CD8-positive, alpha-beta memory T cell (primary cell): Measurements from ENCODE around the gene CBFA2T2. TPM values are rescaled to one million over a fixed set of nuclear protein-coding genes. Genes with fewer than 3 reads are reported as not detected.

Experiments
- CTCF ChIA-PET: fragments of 350-600 bp; sonication (Branson Sonifier 250); formaldehyde crosslinking; loops from one replicate; lab custom pipeline; 2021; ENCODE audit warnings: antibody characterized with exemption; lab: Charles Lee
- POLR2A ChIA-PET: fragments of 350-600 bp; sonication (Branson Sonifier 250); formaldehyde crosslinking; loops from one replicate; lab custom pipeline; 2021; ENCODE audit warnings: antibody characterized with exemption; lab: Charles Lee
- DNase-seq, 5 donors: peaks; one replicate each; pipeline versions ENCODE4 v3.0.0 to v3.0.0-alpha.2; 2020 to 2022; ENCODE audit warnings: mixed read lengths in 1 of 5
- H3K27ac ChIP-seq: one replicate; pipeline ENCODE4 v1.7.0; 2013; ENCODE audit warnings: low read depth, mild to moderate bottlenecking, low read length, moderate library complexity
- H3K27me3 ChIP-seq: 2 replicates; pipeline ENCODE4 v1.7.0; 2013; ENCODE audit warnings: low read length, mild to moderate bottlenecking; ENCODE audit not compliant: insufficient read depth, poor library complexity, severe bottlenecking
- H3K36me3 ChIP-seq: 2 replicates; pipeline ENCODE4 v1.7.0; 2013; ENCODE audit warnings: mild to moderate bottlenecking, low read length, moderate library complexity; ENCODE audit not compliant: insufficient read depth
- H3K4me1 ChIP-seq: 2 replicates; pipeline ENCODE4 v1.7.0; 2013; ENCODE audit warnings: mild to moderate bottlenecking, low read length, moderate library complexity; ENCODE audit not compliant: insufficient read depth
- H3K4me3 ChIP-seq: 2 replicates; pipeline ENCODE4 v1.7.0; 2013; ENCODE audit warnings: mild to moderate bottlenecking, low read length
- H3K9me3 ChIP-seq: 2 replicates; pipeline ENCODE4 v1.7.0; 2013; ENCODE audit warnings: mild to moderate bottlenecking, low read length
- H3K27ac Mint-ChIP-seq, 8 donors: one replicate each; pipeline ENCODE4 v1.8.0; 2020 to 2021; ENCODE audit warnings: mixed read lengths in 8 of 8, mild to moderate bottlenecking in 6 of 8, inconsistent platforms in 3 of 8, moderate library complexity in 3 of 8
- H3K27me3 Mint-ChIP-seq, 2 donors: one replicate each; pipeline ENCODE4 v1.8.0; 2020 to 2021; ENCODE audit warnings: mixed read lengths in 2 of 2, mild to moderate bottlenecking in 1 of 2, moderate library complexity in 1 of 2
- H3K36me3 Mint-ChIP-seq, 3 donors: one replicate each; pipeline ENCODE4 v1.8.0; 2020 to 2021; ENCODE audit warnings: mixed read lengths in 3 of 3, inconsistent platforms in 1 of 3, mild to moderate bottlenecking in 1 of 3
- H3K4me1 Mint-ChIP-seq, 3 donors: one replicate each; pipeline ENCODE4 v1.8.0; 2020 to 2021; ENCODE audit warnings: mixed read lengths in 3 of 3, inconsistent platforms in 1 of 3, mild to moderate bottlenecking in 1 of 3
- H3K4me3 Mint-ChIP-seq, 7 donors: one replicate each; pipeline ENCODE4 v1.8.0; 2020 to 2021; ENCODE audit warnings: mixed read lengths in 7 of 7, mild to moderate bottlenecking in 6 of 7, moderate library complexity in 4 of 7, inconsistent platforms in 2 of 7
- H3K9me3 Mint-ChIP-seq, 5 donors: one replicate each; pipeline ENCODE4 v1.8.0; 2020 to 2022; ENCODE audit warnings: mixed read lengths in 5 of 5, mild to moderate bottlenecking in 3 of 5, moderate library complexity in 2 of 5, inconsistent platforms in 1 of 5
- polyA plus RNA-seq: library from polyadenylated mRNA; unstranded; fragments of 300-500 nt; fragmentation: Illumina TruSeq; gene quantifications from one replicate; pipeline ENCODE4 v1.2.3, GENCODE V29; 2021
- total RNA-seq, 2 experiments: library from RNA; stranded (reverse); gene quantifications; one replicate each; pipeline ENCODE4 v1.2.3, GENCODE V29; 2021

The CBFA2T2 gene
- total and polyA plus RNA-seq, 3 experiments from 2014 or later = 10.7 to 25.8 (median 11.9) TPM

GRCh38 chr20:33653900-33654596 lies 164.2 kb downstream of the CBFA2T2 start:
- no peaks in the 10 kb centered on the region for H3K36me3 ChIP-seq
- CTCF ChIA-PET = interaction anchor here (0.9 to 13.0 kb wide), 6 partner anchors 9 to 200 kb away, joined by 3 to 87 read pairs (median 6); partner anchors contain the start of genes ACTL10 and C20orf144
- DNase-seq = no peak
- H3K27me3 Mint-ChIP-seq = peaks cover 0 to 1% of the 10 kb centered on the region in 2 donors
- no peaks in the 10 kb centered on the region for H3K9me3 ChIP-seq
- H3K4me1 Mint-ChIP-seq = peaks cover 6 to 19% (median 12%) of the 10 kb centered on the region in 3 donors
- no peaks in the 10 kb centered on the region for H3K9me3 Mint-ChIP-seq
- H3K36me3 Mint-ChIP-seq = peaks cover 0 to 3% (median 0%) of the 10 kb centered on the region in 3 donors
- no peak overlapping the region for H3K4me3 Mint-ChIP-seq
- no peak overlapping the region for H3K4me3 ChIP-seq
- no peak overlapping the region for H3K27ac Mint-ChIP-seq
- no peak overlapping the region for H3K27ac ChIP-seq
- H3K4me1 ChIP-seq = no peaks in the 10 kb centered on the region
- no peaks in the 10 kb centered on the region for H3K27me3 ChIP-seq
- POLR2A ChIA-PET = interaction anchor here (0.8 kb wide), 1 partner anchor 10 kb away, joined by 4 read pairs; no protein-coding TSS in a partner anchor

- CTCF ChIA-PET = interaction anchor here (2.1 to 13.0 kb wide), 2 partner anchors 11 to 198 kb away, joined by 11 to 87 read pairs; partner anchors contain the start of genes ACTL10 and C20orf144
- no peaks in the 10 kb centered on the region for H3K9me3 ChIP-seq
- no peak for DNase-seq
- POLR2A ChIA-PET = interaction anchor here (0.8 kb wide), 1 partner anchor 9 kb away, joined by 4 read pairs; no protein-coding TSS in a partner anchor
- no peaks in the 10 kb centered on the region for H3K36me3 ChIP-seq
- H3K27me3 Mint-ChIP-seq = peaks cover 0 to 1% of the 10 kb centered on the region in 2 donors
- H3K4me3 Mint-ChIP-seq = no peak overlapping the region
- H3K27ac ChIP-seq = no peak overlapping the region
- H3K4me1 Mint-ChIP-seq = peaks cover 4 to 13% (median 7%) of the 10 kb centered on the region in 3 donors
- H3K9me3 Mint-ChIP-seq = no peaks in the 10 kb centered on the region
- no peaks in the 10 kb centered on the region for H3K27me3 ChIP-seq
- peaks cover 0 to 4% (median 0%) of the 10 kb centered on the region in 3 donors for H3K36me3 Mint-ChIP-seq
- no peaks in the 10 kb centered on the region for H3K4me1 ChIP-seq
- H3K4me3 ChIP-seq = no peak overlapping the region
- no peak overlapping the region for H3K27ac Mint-ChIP-seq
Observed at GRCh38 chr20:33654680-33655161, 164.8 kb downstream of the CBFA2T2 start.

GRCh38 chr20:33655164-33655563 lies 165.3 kb downstream of the CBFA2T2 start:
- Mint-ChIP-seq H3K4me3 (no peak overlapping the region), H3K36me3 (peaks cover 0 to 4% (median 0%) of the 10 kb centered on the region in 3 donors), H3K9me3 (no peaks in the 10 kb centered on the region), H3K27me3 (peaks cover 0 to 1% of the 10 kb centered on the region in 2 donors), H3K27ac (no peak overlapping the region), H3K4me1 (peaks cover 4 to 10% (median 5%) of the 10 kb centered on the region in 3 donors)
- H3K4me1 ChIP-seq = no peaks in the 10 kb centered on the region
- H3K27me3 ChIP-seq = no peaks in the 10 kb centered on the region
- DNase-seq = no peak
- H3K4me3 ChIP-seq = no peak overlapping the region
- H3K36me3 ChIP-seq = no peaks in the 10 kb centered on the region
- POLR2A ChIA-PET = interaction anchor here (0.8 kb wide), 1 partner anchor 9 kb away, joined by 4 read pairs; no protein-coding TSS in a partner anchor
- no peak overlapping the region for H3K27ac ChIP-seq
- no peaks in the 10 kb centered on the region for H3K9me3 ChIP-seq
- CTCF ChIA-PET = interaction anchor here (13.0 kb wide), 1 partner anchor 10 kb away, joined by 87 read pairs; the partner anchor contains the start of genes ACTL10 and C20orf144

GRCh38 chr20:33656010-33656782 lies 166.3 kb downstream of the CBFA2T2 start:
- POLR2A ChIA-PET = no interaction called here
- no peak for DNase-seq
- H3K27ac Mint-ChIP-seq = peak overlapping the region in 1 of 8 donors; percentile 41

GRCh38 chr20:33656783-33657703 lies 167.1 kb downstream of the CBFA2T2 start:
- no peak for DNase-seq
- no peak overlapping the region for H3K4me3 ChIP-seq
- no peak overlapping the region for H3K27ac Mint-ChIP-seq
- no peaks in the 10 kb centered on the region for H3K4me1 ChIP-seq
- H3K36me3 Mint-ChIP-seq = peaks cover 0 to 4% (median 0%) of the 10 kb centered on the region in 3 donors
- ChIA-PET POLR2A (no interaction called here), CTCF (interaction anchor here (13.0 kb wide), 1 partner anchor 8 kb away, joined by 87 read pairs; the partner anchor contains the start of genes ACTL10 and C20orf144)
- no peaks in the 10 kb centered on the region for H3K36me3 ChIP-seq
- H3K27me3 ChIP-seq = no peaks in the 10 kb centered on the region
- peaks cover 0 to 1% of the 10 kb centered on the region in 2 donors for H3K27me3 Mint-ChIP-seq
- no peak overlapping the region for H3K4me3 Mint-ChIP-seq
- H3K9me3 ChIP-seq = no peaks in the 10 kb centered on the region
- no peak overlapping the region for H3K27ac ChIP-seq
- peaks cover 5 to 13% (median 8%) of the 10 kb centered on the region in 3 donors for H3K4me1 Mint-ChIP-seq
- no peaks in the 10 kb centered on the region for H3K9me3 Mint-ChIP-seq

More at GRCh38 chr20:33656010-33656782, 166.3 kb downstream of the CBFA2T2 start:
- H3K27me3 ChIP-seq = no peaks in the 10 kb centered on the region
- CTCF ChIA-PET = interaction anchor here (13.0 kb wide), 1 partner anchor 9 kb away, joined by 87 read pairs; the partner anchor contains the start of genes ACTL10 and C20orf144
- H3K4me1 ChIP-seq = no peaks in the 10 kb centered on the region
- H3K36me3 ChIP-seq = no peaks in the 10 kb centered on the region
- no peaks in the 10 kb centered on the region for H3K9me3 ChIP-seq
- no peak overlapping the region for H3K4me3 ChIP-seq
- peaks cover 0 to 4% (median 0%) of the 10 kb centered on the region in 3 donors for H3K36me3 Mint-ChIP-seq
- peaks cover 0 to 1% of the 10 kb centered on the region in 2 donors for H3K27me3 Mint-ChIP-seq
- peaks cover 4 to 10% (median 5%) of the 10 kb centered on the region in 3 donors for H3K4me1 Mint-ChIP-seq
- H3K4me3 Mint-ChIP-seq = no peak overlapping the region
- H3K27ac ChIP-seq = no peak overlapping the region
- H3K9me3 Mint-ChIP-seq = no peaks in the 10 kb centered on the region

- H3K36me3 Mint-ChIP-seq = peaks cover 0 to 4% (median 0%) of the 10 kb centered on the region in 3 donors
- no peaks in the 10 kb centered on the region for H3K36me3 ChIP-seq
- H3K27ac ChIP-seq = no peak overlapping the region
- H3K27me3 Mint-ChIP-seq = peaks cover 0 to 1% of the 10 kb centered on the region in 2 donors
- no peak overlapping the region for H3K27ac Mint-ChIP-seq
- no peaks in the 10 kb centered on the region for H3K27me3 ChIP-seq
- H3K9me3 ChIP-seq = no peaks in the 10 kb centered on the region
- no peak for DNase-seq
- no peak overlapping the region for H3K4me3 Mint-ChIP-seq
- H3K4me1 ChIP-seq = peaks cover 3% of the 10 kb centered on the region
- ChIA-PET POLR2A (interaction anchor here (0.6 kb wide), 1 partner anchor 33 kb away, joined by 3 read pairs; no protein-coding TSS in a partner anchor), CTCF (interaction anchor here (13.0 kb wide), 1 partner anchor 8 kb away, joined by 87 read pairs; the partner anchor contains the start of genes ACTL10 and C20orf144)
- no peak overlapping the region for H3K4me3 ChIP-seq
- no peaks in the 10 kb centered on the region for H3K9me3 Mint-ChIP-seq
- H3K4me1 Mint-ChIP-seq = peaks cover 9 to 13% (median 10%) of the 10 kb centered on the region in 3 donors
Observed at GRCh38 chr20:33657704-33658095, 167.8 kb downstream of the CBFA2T2 start.

- DNase-seq = no peak
- ChIA-PET CTCF (interaction anchor here (13.0 kb wide), 1 partner anchor 7 kb away, joined by 87 read pairs; the partner anchor contains the start of genes ACTL10 and C20orf144), POLR2A (no interaction called here)
- H3K27me3 Mint-ChIP-seq = peaks cover 0 to 1% of the 10 kb centered on the region in 2 donors
- no peaks in the 10 kb centered on the region for H3K9me3 ChIP-seq
- no peak overlapping the region for H3K27ac ChIP-seq
- no peak overlapping the region for H3K27ac Mint-ChIP-seq
- H3K36me3 Mint-ChIP-seq = peaks cover 0 to 4% (median 0%) of the 10 kb centered on the region in 3 donors
- peaks cover 9% of the 10 kb centered on the region for H3K4me1 ChIP-seq
- H3K9me3 Mint-ChIP-seq = no peaks in the 10 kb centered on the region
- no peaks in the 10 kb centered on the region for H3K36me3 ChIP-seq
- no peak overlapping the region for H3K4me3 ChIP-seq
- no peaks in the 10 kb centered on the region for H3K27me3 ChIP-seq
- H3K4me1 Mint-ChIP-seq = peaks cover 8 to 13% (median 10%) of the 10 kb centered on the region in 3 donors
- no peak overlapping the region for H3K4me3 Mint-ChIP-seq
Observed at GRCh38 chr20:33658510-33658909, 168.6 kb downstream of the CBFA2T2 start.
